Renal cortex interstitium (tissue), 15 donors: ENCODE data around the gene TEX13D. TPM values are rescaled to one million over a fixed set of nuclear protein-coding genes. Genes with fewer than 3 reads are reported as not detected.
A peak's percentile ranks its signal among the peaks of the same experiment; 100 is the strongest.
"Not testable (repeated sequence)": the region's sequence is repeated elsewhere in the genome, so short reads cannot be mapped to it uniquely, and the experiment has no call there.

ENCODE experiments used
- DNase-seq, 11 donors: peaks; one replicate each; pipeline ENCODE4 v3.0.0-alpha.2; 2013; ENCODE audit warnings: low read depth in 9 of 11, low spot score in 4 of 11; ENCODE audit errors: extremely low read depth in 1 of 11
- long read RNA-seq, 16 experiments: transcript quantifications; one replicate each; lab custom pipeline, GENCODE V29; 2026
- polyA plus RNA-seq, 3 donors: library from polyadenylated mRNA; unstranded; fragments of 120-200 nt; gene quantifications; one replicate each; pipeline ENCODE4 v1.2.1, GENCODE V29; 2013; ENCODE audit not compliant: insufficient read length in 3 of 3

Gene TEX13D
- not detected for polyA plus RNA-seq
- long read RNA-seq, donor 1, full-length matches to known transcripts = 1 of 51 reads
- long read RNA-seq, donor 1, partial matches to known transcripts = 50 of 51 reads
- long read RNA-seq, donor 1, other reads (novel, unspliced or antisense) = 0 of 51 reads
- long read RNA-seq, donor 2 = 0 reads
- long read RNA-seq, donor 3, partial matches to known transcripts = 28 of 28 reads
- long read RNA-seq, donor 3, other reads (novel, unspliced or antisense) = 0 of 28 reads
- long read RNA-seq, donor 4 = 0 reads
- long read RNA-seq, donor 5 = 0 reads
- long read RNA-seq, donor 6 = 0 reads
- long read RNA-seq, donor 7 = 0 reads
- long read RNA-seq, donor 8 = 0 reads
- long read RNA-seq, donor 9 = 0 reads
- long read RNA-seq, donor 10 = 0 reads
- long read RNA-seq, donor 11 = 0 reads
- long read RNA-seq, donor 12 = 0 reads
- long read RNA-seq, donor 13, full-length matches to known transcripts = 1 of 62 reads
- long read RNA-seq, donor 13, partial matches to known transcripts = 61 of 62 reads
- long read RNA-seq, donor 13, other reads (novel, unspliced or antisense) = 0 of 62 reads
- long read RNA-seq, donor 14 = 0 reads
- long read RNA-seq, donor 15 = 0 reads
- long read RNA-seq, donor 16 = 0 reads

- DNase-seq = no peak
Observed at GRCh38 chrX:124332481-124333424, at the start of gene TEX13D. Gene TEX13D, plus strand, starts transcription at chrX:124332660. Its CDS starts 258 bp downstream, at chrX:124332918.

DNA sequence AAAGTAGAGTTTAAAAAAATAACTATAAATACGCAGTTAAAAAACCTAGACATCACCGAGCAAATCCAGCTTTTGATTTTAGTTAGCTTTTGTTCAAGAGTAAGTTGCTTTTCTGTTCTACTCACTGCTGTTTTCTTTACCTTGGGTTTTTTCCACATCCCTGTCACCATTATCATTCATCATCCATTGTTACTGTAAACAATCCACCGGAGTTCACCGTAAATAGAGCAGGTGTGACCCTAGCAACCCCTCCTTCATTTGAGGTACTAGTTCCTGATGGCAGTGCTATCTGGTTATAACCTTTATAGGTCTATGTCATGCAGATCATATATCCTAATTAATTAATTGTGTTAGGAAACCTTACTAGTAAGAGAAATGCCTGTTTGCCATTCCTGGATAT is 43.0 kb upstream of the TEX13D start:
- DNase-seq = peak in 5 of 11 donors; percentile 5 to 13 (median 12)

- DNase-seq = no peak
Observed at GRCh38 chrX:124293810-124294209, 38.6 kb upstream of the TEX13D start.

- DNase-seq = not testable (repeated sequence)
Observed at GRCh38 chrX:124299323-124299722, 33.1 kb upstream of the TEX13D start.

DNA sequence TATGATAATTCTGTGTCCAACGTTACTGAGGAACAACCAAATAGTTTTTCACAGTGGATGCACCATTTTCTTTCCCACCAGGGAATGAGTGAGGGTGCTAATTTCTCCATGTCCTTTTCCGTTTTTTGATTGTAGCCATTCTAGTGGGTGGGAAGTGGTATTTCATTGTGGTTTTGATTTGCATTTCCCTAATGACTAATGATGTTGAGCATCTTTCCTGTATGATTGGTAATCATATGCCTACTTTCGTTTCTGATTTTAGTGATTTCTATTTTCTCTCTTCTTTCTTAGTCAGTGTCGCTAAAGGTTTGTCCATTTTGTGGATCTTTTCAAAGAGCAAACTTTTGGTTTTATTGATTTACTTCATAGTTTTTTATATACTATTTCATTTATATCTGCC is 32.1 kb upstream of the TEX13D start:
- no peak for DNase-seq

DNA sequence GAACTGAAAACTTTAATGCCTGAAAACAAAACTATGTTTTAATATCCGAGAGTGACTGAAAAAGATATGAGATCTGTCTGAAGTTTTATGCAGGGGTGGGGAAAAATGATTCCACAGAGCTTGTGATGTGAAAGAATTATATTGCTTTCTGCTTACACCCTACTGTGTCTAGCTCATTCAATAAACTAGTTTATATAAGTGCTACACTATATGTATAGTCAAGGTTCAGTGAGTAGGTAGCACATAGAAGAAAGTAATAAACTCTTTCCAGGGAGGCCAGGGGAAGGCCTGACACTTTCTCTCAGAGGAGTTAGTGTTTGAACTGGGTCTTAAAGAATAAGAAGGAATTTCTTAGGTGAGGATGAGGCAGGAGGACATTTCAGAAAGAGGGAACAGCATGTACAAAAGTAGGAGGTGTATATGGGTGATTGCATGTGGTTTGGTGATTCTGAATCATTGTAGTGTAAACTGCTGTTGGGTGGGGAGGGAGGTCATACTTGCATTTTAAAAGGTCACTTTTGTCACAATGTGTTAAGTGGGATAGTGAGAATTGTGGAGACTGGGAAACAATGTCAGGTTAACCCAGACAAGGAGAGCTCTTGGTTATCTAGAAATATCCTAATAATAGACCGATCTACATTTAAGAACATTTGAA is 25.1 kb upstream of the TEX13D start:
- peak in 1 of 11 donors; percentile 1 for DNase-seq

DNA sequence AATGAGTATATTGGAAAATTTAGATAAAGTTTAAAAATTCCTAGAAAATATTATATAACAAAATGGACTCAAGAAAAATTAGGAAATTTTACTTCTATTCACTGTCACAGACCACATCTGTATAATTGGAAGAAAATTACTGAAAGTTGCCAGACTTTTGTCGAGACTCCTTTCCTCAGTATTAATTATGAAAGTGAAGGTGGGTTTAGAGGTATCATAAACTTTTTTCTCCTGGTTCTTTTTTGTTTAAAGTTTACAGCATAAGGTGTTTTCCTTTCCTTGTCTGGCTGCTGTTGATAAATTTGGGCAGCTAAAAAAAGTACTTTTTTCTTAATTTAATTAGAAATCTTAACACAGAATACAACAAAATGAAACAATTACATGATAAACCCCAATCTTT is 6.7 kb upstream of the TEX13D start:
- no peak for DNase-seq

GRCh38 chrX:124328765-124329164 is 3.7 kb upstream of the TEX13D start:
- DNase-seq = no peak

- DNase-seq = no peak
Observed at GRCh38 chrX:124333862-124334261, 1.4 kb downstream of the TEX13D start.

DNA sequence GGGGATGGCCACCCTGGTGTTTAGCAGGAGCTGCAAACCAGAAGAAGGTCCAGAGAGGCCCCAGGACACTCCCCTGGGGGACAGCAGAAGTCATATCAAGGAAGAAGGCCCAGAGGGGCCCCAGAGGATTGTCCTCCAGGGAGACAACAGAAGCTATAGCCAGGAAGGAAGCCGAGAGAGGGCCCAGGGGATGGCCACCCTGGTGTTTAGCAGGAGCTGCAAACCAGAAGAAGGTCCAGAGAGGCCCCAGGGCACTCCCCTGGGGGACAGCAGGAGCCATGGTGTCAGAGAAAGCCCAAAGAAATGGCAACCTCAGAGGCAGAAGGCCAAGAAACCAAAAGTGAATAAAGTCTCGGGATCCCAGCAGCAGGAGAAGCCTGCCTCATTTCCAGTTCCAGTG is 2.1 kb downstream of the TEX13D start:
- not testable (repeated sequence) for DNase-seq

DNA sequence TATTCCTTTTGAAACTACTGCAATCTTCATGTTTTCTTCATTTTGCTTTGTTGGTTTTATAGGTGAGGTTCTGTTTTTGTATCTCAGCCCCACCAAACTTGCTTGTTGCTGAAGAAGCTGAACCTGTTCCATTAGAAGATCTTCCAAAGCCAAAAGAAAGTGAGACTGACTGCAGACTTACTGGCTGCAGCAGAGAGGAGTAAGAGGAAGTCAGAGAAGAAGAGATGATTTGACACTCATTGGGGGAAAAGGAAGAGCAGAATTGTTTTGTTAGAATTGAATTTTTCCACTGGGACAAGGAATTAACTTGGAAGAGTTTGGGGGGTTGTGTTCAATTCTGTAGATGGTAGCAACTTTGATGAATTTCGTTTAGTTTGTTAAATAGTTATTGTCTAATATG is 3.1 kb downstream of the TEX13D start:
- no peak for DNase-seq

DNA sequence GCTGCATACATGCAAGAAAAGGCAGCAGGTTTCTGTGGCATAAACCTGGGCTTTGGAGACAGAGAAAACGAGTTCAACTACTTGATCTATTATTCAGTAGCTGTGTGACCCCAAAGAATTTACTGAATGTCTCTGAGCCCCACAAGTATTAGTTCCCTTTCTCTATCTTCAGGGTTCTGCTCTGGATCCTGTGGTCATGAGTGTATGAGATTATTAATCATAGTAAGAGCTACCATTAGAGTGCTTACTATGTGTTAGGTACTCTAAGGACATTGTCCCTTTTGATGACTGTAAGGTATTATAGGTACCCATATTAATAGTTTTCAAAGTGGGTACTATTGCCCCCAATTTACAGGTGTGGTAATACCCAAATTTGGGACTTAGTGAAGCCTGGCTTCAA is 5.5 kb downstream of the TEX13D start:
- no peak for DNase-seq

- no peak for DNase-seq
Observed at GRCh38 chrX:124338733-124339514, 6.5 kb downstream of the TEX13D start.

- no peak for DNase-seq
Observed at GRCh38 chrX:124341396-124342132, 9.1 kb downstream of the TEX13D start.

DNA sequence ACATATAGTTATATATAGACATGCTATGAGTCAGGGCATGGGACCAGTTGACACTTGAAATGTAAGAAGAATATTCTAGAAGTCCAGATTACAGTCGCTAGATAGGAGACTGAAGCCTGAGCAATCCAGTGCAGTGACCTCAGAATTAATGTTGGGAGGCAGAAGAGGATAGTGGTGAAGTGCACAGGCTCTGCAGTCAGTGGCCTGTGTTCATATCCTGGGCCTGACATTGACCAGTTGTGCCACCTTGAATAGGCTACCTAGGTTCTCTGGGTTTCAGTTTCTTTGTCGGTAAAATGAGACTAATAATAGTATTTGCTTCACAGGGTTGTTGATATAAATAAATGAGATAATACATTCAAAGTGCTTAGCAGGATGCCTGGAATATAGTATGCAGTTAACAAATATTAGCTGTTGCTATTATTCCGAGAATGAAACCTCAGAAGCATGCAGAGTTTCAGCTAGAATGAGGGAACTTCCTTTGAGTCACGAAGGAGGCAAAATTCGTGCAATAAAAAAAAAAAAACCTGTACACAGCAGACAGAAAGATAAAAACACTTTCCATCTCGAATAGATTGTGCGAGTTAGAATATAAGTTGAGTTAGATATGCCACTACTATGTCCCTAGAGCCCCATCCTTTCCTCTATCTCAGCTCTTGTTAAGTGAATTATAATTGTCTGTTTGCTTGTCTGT is 9.9 kb downstream of the TEX13D start:
- no peak for DNase-seq

GRCh38 chrX:124343016-124343415 is 10.6 kb downstream of the TEX13D start:
- no peak for DNase-seq

GRCh38 chrX:124344246-124344645 is 11.8 kb downstream of the TEX13D start:
- no peak for DNase-seq
